AG04449 (cell line): Measurements from ENCODE around the gene PARVA.

Experiments
- CTCF ChIA-PET: fragments of 350-600 bp; formaldehyde crosslinking; extraction: SDS; loops from one replicate; lab custom pipeline; 2021; ENCODE audit warnings: antibody characterized with exemption; lab: Yijun Ruan, JAX
- POLR2A ChIA-PET: fragments of 400-600, 350-600 bp; formaldehyde crosslinking; extraction: SDS; loops from one replicate; lab custom pipeline; 2020; ENCODE audit warnings: antibody characterized with exemption, inconsistent platforms; lab: Yijun Ruan, JAX
- DNase-seq: peaks from one replicate; pipeline ENCODE4 v3.0.0-alpha.2; 2010; ENCODE audit warnings: low read depth, low spot score
- H3K4me3 ChIP-seq: 2 replicates; pipeline ENCODE4 v1.5.1; 2011; ENCODE audit warnings: low read depth, mild to moderate bottlenecking, control low read depth, low read length
- CTCF ChIP-seq: IDR thresholded peaks from one replicate; pipeline ENCODE4 v1.5.1; 2011; ENCODE audit warnings: mild to moderate bottlenecking, moderate library complexity, low read length, control low read depth, inconsistent platforms; ENCODE audit not compliant: insufficient read depth; ENCODE audit errors: missing control alignments

The PARVA gene

GRCh38 chr11:12496181-12497025 is 119.0 kb downstream of the PARVA start:
- POLR2A ChIA-PET = no interaction called here
- no peak overlapping the region for H3K4me3 ChIP-seq
- CTCF ChIA-PET = interaction anchor here (0.6 to 2.9 kb wide), 5 partner anchors 16 to 397 kb away, joined by 3 to 18 read pairs (median 3); no protein-coding TSS in a partner anchor
- DNase-seq = no peak
- peak; percentile 16 for TF ChIP-seq CTCF

- no peak for TF ChIP-seq CTCF
- ChIA-PET POLR2A (no interaction called here), CTCF (interaction anchor here (1.3 kb wide), 1 partner anchor 44 kb away, joined by 3 read pairs; no protein-coding TSS in a partner anchor)
- H3K4me3 ChIP-seq = no peak overlapping the region
- DNase-seq = no peak
Observed at GRCh38 chr11:12497431-12497830, 120.1 kb downstream of the PARVA start.

- no peak for TF ChIP-seq CTCF
- POLR2A ChIA-PET = no interaction called here
- no peak for DNase-seq
- H3K4me3 ChIP-seq = no peak overlapping the region
- CTCF ChIA-PET = interaction anchor here (0.6 to 1.1 kb wide), 2 partner anchors 9 to 14 kb away, joined by 3 read pairs; no protein-coding TSS in a partner anchor
Observed at GRCh38 chr11:12499071-12499470, 121.7 kb downstream of the PARVA start.

GRCh38 chr11:12502046-12502445 is 124.7 kb downstream of the PARVA start:
- no peak for TF ChIP-seq CTCF
- H3K4me3 ChIP-seq = no peak overlapping the region
- ChIA-PET CTCF (interaction anchor here (0.6 to 0.8 kb wide), 2 partner anchors 88 to 171 kb away, joined by 3 read pairs; no protein-coding TSS in a partner anchor), POLR2A (interaction anchor here (0.7 to 1.0 kb wide), 2 partner anchors 37 to 512 kb away, joined by 4 read pairs; no protein-coding TSS in a partner anchor)
- no peak for DNase-seq

- CTCF ChIA-PET = no interaction called here
- POLR2A ChIA-PET = no interaction called here
- TF ChIP-seq CTCF = no peak
- H3K4me3 ChIP-seq = no peak overlapping the region
- DNase-seq = no peak
Observed at GRCh38 chr11:12503039-12503484, 125.7 kb downstream of the PARVA start.

GRCh38 chr11:12503886-12504285 is 126.5 kb downstream of the PARVA start:
- POLR2A ChIA-PET = no interaction called here
- no peak for TF ChIP-seq CTCF

More at GRCh38 chr11:12503886-12504285, 126.5 kb downstream of the PARVA start:
- no peak overlapping the region for H3K4me3 ChIP-seq
- no peak for DNase-seq
- CTCF ChIA-PET = interaction anchor here (4.9 kb wide), 1 partner anchor 173 kb away, joined by 23 read pairs; no protein-coding TSS in a partner anchor
